ENCODE measurements around the gene DOC2A.

GRCh38 chr16:29958756-29959155 is 52.1 kb downstream of the DOC2A start:
- TF ChIP-seq CTCF (IDR thresholded peaks at IDR 0.05) (no peak), POLR2A (IDR thresholded peaks at IDR 0.05) (no peak)

Data from adrenal gland (tissue), 5 donors.